ENCODE results near the gene CCDC148.

Gene CCDC148

GRCh38 chr2:158411748-158412147 lies 44.8 kb downstream of the CCDC148 start:
- H3K9me3 Mint-ChIP-seq, result peaks cover 16% of the 10 kb centered on the region
- ATAC-seq, result no peak
- H3K27ac Mint-ChIP-seq, result no peak overlapping the region
- H3K36me3 Mint-ChIP-seq, result no peaks in the 10 kb centered on the region
- no peak overlapping the region for H3K4me3 Mint-ChIP-seq
- no peak for DNase-seq (ENCODE audit: low spot score in 2 of 2)
- no peaks in the 10 kb centered on the region for H3K4me1 Mint-ChIP-seq

- H3K36me3 Mint-ChIP-seq, result no peaks in the 10 kb centered on the region
- no peaks in the 10 kb centered on the region for H3K4me1 Mint-ChIP-seq
- ATAC-seq, result no peak
- DNase-seq (ENCODE audit: low spot score in 2 of 2), result no peak
- no peak overlapping the region for H3K4me3 Mint-ChIP-seq
- H3K27ac Mint-ChIP-seq, result no peak overlapping the region
- H3K9me3 Mint-ChIP-seq, result peaks cover 11% of the 10 kb centered on the region
Observed at GRCh38 chr2:158410132-158410531, 46.4 kb downstream of the CCDC148 start.

GRCh38 chr2:158407031-158407430 lies 49.5 kb downstream of the CCDC148 start:
- Mint-ChIP-seq H3K9me3 (peaks cover 11% of the 10 kb centered on the region), H3K4me1 (no peaks in the 10 kb centered on the region), H3K4me3 (no peak overlapping the region), H3K27ac (no peak overlapping the region), H3K36me3 (no peaks in the 10 kb centered on the region)
- DNase-seq (ENCODE audit: low spot score in 2 of 2) (no peak), ATAC-seq (no peak)

- no peaks in the 10 kb centered on the region for H3K4me1 Mint-ChIP-seq
- no peak overlapping the region for H3K4me3 Mint-ChIP-seq
- no peak overlapping the region for H3K27ac Mint-ChIP-seq
- H3K36me3 Mint-ChIP-seq, result no peaks in the 10 kb centered on the region
- peaks cover 4% of the 10 kb centered on the region for H3K9me3 Mint-ChIP-seq
- no peak for ATAC-seq
- DNase-seq (ENCODE audit: low spot score in 2 of 2), result no peak
Observed at GRCh38 chr2:158405341-158405740, 51.2 kb downstream of the CCDC148 start.

- Mint-ChIP-seq H3K36me3 (no peaks in the 10 kb centered on the region), H3K4me3 (no peak overlapping the region), H3K9me3 (peaks cover 2% of the 10 kb centered on the region), H3K4me1 (no peaks in the 10 kb centered on the region), H3K27ac (no peak overlapping the region)
- DNase-seq (ENCODE audit: low spot score in 2 of 2), result no peak
- ATAC-seq, result no peak
Observed at GRCh38 chr2:158403237-158403636, 53.3 kb downstream of the CCDC148 start.

GRCh38 chr2:158402665-158403064 lies 53.9 kb downstream of the CCDC148 start:
- DNase-seq (ENCODE audit: low spot score in 2 of 2) (no peak), ATAC-seq (no peak)
- no peaks in the 10 kb centered on the region for H3K36me3 Mint-ChIP-seq
- H3K4me3 Mint-ChIP-seq, result no peak overlapping the region
- peaks cover 2% of the 10 kb centered on the region for H3K9me3 Mint-ChIP-seq
- H3K27ac Mint-ChIP-seq, result no peak overlapping the region
- no peaks in the 10 kb centered on the region for H3K4me1 Mint-ChIP-seq

GRCh38 chr2:158395166-158395565 lies 61.4 kb downstream of the CCDC148 start:
- Mint-ChIP-seq H3K9me3 (peaks cover 2% of the 10 kb centered on the region), H3K4me3 (no peak overlapping the region), H3K36me3 (no peaks in the 10 kb centered on the region), H3K27ac (no peak overlapping the region), H3K4me1 (peaks cover 6% of the 10 kb centered on the region)
- ATAC-seq (no peak), DNase-seq (ENCODE audit: low spot score in 2 of 2) (no peak)

GRCh38 chr2:158394453-158394852 lies 62.1 kb downstream of the CCDC148 start:
- ATAC-seq (no peak), DNase-seq (ENCODE audit: low spot score in 2 of 2) (no peak)
- Mint-ChIP-seq H3K9me3 (peaks cover 2% of the 10 kb centered on the region), H3K27ac (no peak overlapping the region), H3K4me3 (no peak overlapping the region), H3K4me1 (peaks cover 6% of the 10 kb centered on the region), H3K36me3 (no peaks in the 10 kb centered on the region)

- H3K4me3 Mint-ChIP-seq, result no peak overlapping the region
- no peaks in the 10 kb centered on the region for H3K36me3 Mint-ChIP-seq
- no peak for DNase-seq (ENCODE audit: low spot score in 2 of 2)
- peaks cover 6% of the 10 kb centered on the region for H3K4me1 Mint-ChIP-seq
- H3K9me3 Mint-ChIP-seq, result peaks cover 2% of the 10 kb centered on the region
- H3K27ac Mint-ChIP-seq, result no peak overlapping the region
- ATAC-seq, result no peak
Observed at GRCh38 chr2:158393886-158394285, 62.7 kb downstream of the CCDC148 start.

GRCh38 chr2:158392687-158393086 lies 63.9 kb downstream of the CCDC148 start:
- DNase-seq (ENCODE audit: low spot score in 2 of 2) (no peak), ATAC-seq (peak; percentile 74)
- Mint-ChIP-seq H3K9me3 (no peaks in the 10 kb centered on the region), H3K36me3 (no peaks in the 10 kb centered on the region), H3K27ac (no peak overlapping the region), H3K4me1 (peaks cover 6% of the 10 kb centered on the region), H3K4me3 (no peak overlapping the region)

- H3K4me3 Mint-ChIP-seq, result no peak overlapping the region
- no peak overlapping the region for H3K27ac Mint-ChIP-seq
- H3K4me1 Mint-ChIP-seq, result peaks cover 6% of the 10 kb centered on the region
- H3K36me3 Mint-ChIP-seq, result no peaks in the 10 kb centered on the region
- ATAC-seq (peak; percentile 94), DNase-seq (ENCODE audit: low spot score in 2 of 2) (peak in 1 of 2 donors; percentile 48)
- no peaks in the 10 kb centered on the region for H3K9me3 Mint-ChIP-seq
Observed at GRCh38 chr2:158391876-158392275, 64.7 kb downstream of the CCDC148 start.

GRCh38 chr2:158391361-158391760 lies 65.2 kb downstream of the CCDC148 start:
- H3K4me3 Mint-ChIP-seq, result no peak overlapping the region
- ATAC-seq, result no peak
- H3K4me1 Mint-ChIP-seq, result peaks cover 6% of the 10 kb centered on the region
- no peak overlapping the region for H3K27ac Mint-ChIP-seq
- no peak for DNase-seq (ENCODE audit: low spot score in 2 of 2)
- no peaks in the 10 kb centered on the region for H3K9me3 Mint-ChIP-seq
- no peaks in the 10 kb centered on the region for H3K36me3 Mint-ChIP-seq

- H3K4me1 Mint-ChIP-seq, result peaks cover 6% of the 10 kb centered on the region
- H3K9me3 Mint-ChIP-seq, result no peaks in the 10 kb centered on the region
- H3K4me3 Mint-ChIP-seq, result no peak overlapping the region
- H3K36me3 Mint-ChIP-seq, result no peaks in the 10 kb centered on the region
- DNase-seq (ENCODE audit: low spot score in 2 of 2) (no peak), ATAC-seq (no peak)
- H3K27ac Mint-ChIP-seq, result no peak overlapping the region
Observed at GRCh38 chr2:158388159-158388558, 68.4 kb downstream of the CCDC148 start.

- Mint-ChIP-seq H3K27ac (no peak overlapping the region), H3K4me3 (no peak overlapping the region), H3K9me3 (no peaks in the 10 kb centered on the region), H3K36me3 (no peaks in the 10 kb centered on the region), H3K4me1 (no peaks in the 10 kb centered on the region)
- DNase-seq (ENCODE audit: low spot score in 2 of 2), result no peak
- no peak for ATAC-seq
Observed at GRCh38 chr2:158385646-158386045, 70.9 kb downstream of the CCDC148 start.

GRCh38 chr2:158381978-158382377 lies 74.6 kb downstream of the CCDC148 start:
- no peaks in the 10 kb centered on the region for H3K9me3 Mint-ChIP-seq
- no peaks in the 10 kb centered on the region for H3K36me3 Mint-ChIP-seq

GRCh38 chr2:158381205-158381604 lies 75.3 kb downstream of the CCDC148 start:
- ATAC-seq (no peak), DNase-seq (ENCODE audit: low spot score in 2 of 2) (no peak)
- Mint-ChIP-seq H3K36me3 (no peaks in the 10 kb centered on the region), H3K4me3 (no peak overlapping the region), H3K9me3 (no peaks in the 10 kb centered on the region), H3K27ac (no peak overlapping the region), H3K4me1 (no peaks in the 10 kb centered on the region)

More at GRCh38 chr2:158381978-158382377, 74.6 kb downstream of the CCDC148 start:
- no peak overlapping the region for H3K4me3 Mint-ChIP-seq
- ATAC-seq (no peak), DNase-seq (ENCODE audit: low spot score in 2 of 2) (no peak)
- no peaks in the 10 kb centered on the region for H3K4me1 Mint-ChIP-seq
- H3K27ac Mint-ChIP-seq, result no peak overlapping the region

- DNase-seq (ENCODE audit: low spot score in 2 of 2), result no peak
- no peak for ATAC-seq
- Mint-ChIP-seq H3K9me3 (no peaks in the 10 kb centered on the region), H3K4me3 (no peak overlapping the region), H3K36me3 (no peaks in the 10 kb centered on the region), H3K27ac (no peak overlapping the region), H3K4me1 (no peaks in the 10 kb centered on the region)
Observed at GRCh38 chr2:158380746-158381145, 75.8 kb downstream of the CCDC148 start.

Measured in stimulated activated effector memory CD8-positive, alpha-beta T cell treated with anti-CD3 and anti-CD28 coated beads, Interleukin-12 subunit alpha, Interleukin-12 subunit beta, amount 100 ng/mL, for 72 hours (primary cell).